Astrocyte (in vitro differentiated cells and primary cell): ENCODE results near the gene GGA2.

Experiments
- CTCF ChIP-seq: IDR thresholded peaks from 2 replicates; pipeline ENCODE4 v1.5.1; 2011; ENCODE audit warnings: low read depth, mild to moderate bottlenecking, inconsistent platforms, low read length, moderate library complexity; ENCODE audit not compliant: insufficient read depth
- EZH2 ChIP-seq: IDR thresholded peaks from 2 replicates; pipeline ENCODE4 v1.6.1; 2012; ENCODE audit warnings: mild to moderate bottlenecking, low read length, inconsistent platforms; ENCODE audit not compliant: insufficient read depth

GRCh38 chr16:23534868-23535860 is 24.9 kb upstream of the GGA2 start:
- no peak for TF ChIP-seq CTCF
- no peak for TF ChIP-seq EZH2
